ENCODE measurements around the gene PLD5.

DNA sequence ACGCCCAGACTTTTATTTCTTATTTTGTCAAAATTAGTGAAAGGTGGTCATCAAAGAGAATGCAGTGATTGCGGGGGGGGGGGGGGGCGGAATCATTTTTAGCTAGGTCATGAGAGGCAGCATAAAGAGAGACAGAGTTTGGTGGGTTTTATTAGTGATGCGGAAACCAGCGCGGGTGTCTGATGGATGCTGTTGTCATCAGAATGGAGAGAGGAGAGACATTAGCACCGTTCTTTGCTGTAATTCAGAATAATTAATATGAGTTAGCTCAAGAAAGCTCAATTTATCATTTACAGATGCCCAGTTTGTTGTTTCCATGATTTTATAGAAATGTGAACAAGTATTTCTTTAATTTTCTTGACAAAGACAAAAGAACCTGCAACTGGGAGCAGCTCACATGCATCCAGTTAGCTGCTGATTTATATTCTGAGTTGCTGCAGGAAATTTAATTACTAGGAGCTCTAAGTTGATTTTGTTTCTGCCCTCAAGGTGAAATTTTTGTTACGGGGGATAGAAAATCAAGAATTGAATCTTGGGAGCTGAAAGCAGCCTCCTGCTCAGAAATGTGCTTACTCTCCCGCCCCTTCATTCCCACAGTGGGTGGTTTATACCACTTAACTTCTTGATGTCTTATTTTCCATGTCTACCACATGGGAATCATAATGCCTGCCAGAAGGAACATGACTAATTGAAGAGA lies 392.2 kb downstream of the PLD5 start:
- TF ChIP-seq CTCF (IDR thresholded peaks at IDR 0.05) (no peak), POLR2A (IDR thresholded peaks at IDR 0.05) (no peak), POLR2AphosphoS5 (IDR thresholded peaks at IDR 0.05) (no peak)
